NB4 (cell line): ENCODE measurements around the gene PRDM13.
A peak's percentile ranks its signal among the peaks of the same experiment; 100 is the strongest.

Experiments
- DNase-seq: peaks from one replicate; pipeline ENCODE4 v3.0.0; 2010; ENCODE audit warnings: low read depth
- H3K4me3 ChIP-seq: one replicate; pipeline ENCODE4 v1.5.1; 2011; ENCODE audit warnings: mild to moderate bottlenecking, low read depth, low read length, moderate library complexity
- MYC ChIP-seq: IDR thresholded peaks from 2 replicates; pipeline ENCODE4 v1.6.1; 2011; ENCODE audit warnings: low read depth, low read length
- POLR2A ChIP-seq: IDR thresholded peaks from 2 replicates; pipeline ENCODE4 v1.6.1; 2011; ENCODE audit warnings: mild to moderate bottlenecking; ENCODE audit not compliant: insufficient read length; ENCODE audit errors: extremely low read depth
- TF ChIP-seq, protein P1 (sequence below): IDR thresholded peaks from one replicate; pipeline ENCODE4 v1.5.1; 2012; ENCODE audit warnings: low read depth, low read length
- TF ChIP-seq, protein P2 (sequence below): IDR thresholded peaks from 2 replicates; pipeline ENCODE4 v1.6.1; 2011; ENCODE audit warnings: low read depth, low read length

PRDM13 gene

DNA sequence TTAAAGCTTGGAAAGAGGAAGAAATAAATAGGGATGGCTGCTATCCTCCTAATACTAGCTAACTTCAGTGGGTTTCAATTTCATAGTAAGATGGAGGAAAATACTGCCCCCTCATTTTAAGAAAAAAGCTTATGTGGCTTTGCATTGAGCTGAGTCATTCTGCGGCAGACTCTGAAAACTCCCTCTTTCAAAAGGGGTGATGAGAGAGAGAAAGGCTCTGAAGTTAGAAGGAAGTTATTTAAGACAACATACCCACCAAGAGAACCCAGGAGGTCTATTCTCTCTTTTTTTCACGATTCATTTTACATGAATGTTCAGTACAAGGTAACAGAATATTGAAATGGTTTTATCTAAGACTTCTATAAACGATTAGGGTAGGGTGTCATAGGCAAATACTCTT, 4.5 kb downstream of the PRDM13 start:
- H3K4me3 ChIP-seq = no peak overlapping the region
- DNase-seq = peak; percentile 79
- TF ChIP-seq, protein P1, sequence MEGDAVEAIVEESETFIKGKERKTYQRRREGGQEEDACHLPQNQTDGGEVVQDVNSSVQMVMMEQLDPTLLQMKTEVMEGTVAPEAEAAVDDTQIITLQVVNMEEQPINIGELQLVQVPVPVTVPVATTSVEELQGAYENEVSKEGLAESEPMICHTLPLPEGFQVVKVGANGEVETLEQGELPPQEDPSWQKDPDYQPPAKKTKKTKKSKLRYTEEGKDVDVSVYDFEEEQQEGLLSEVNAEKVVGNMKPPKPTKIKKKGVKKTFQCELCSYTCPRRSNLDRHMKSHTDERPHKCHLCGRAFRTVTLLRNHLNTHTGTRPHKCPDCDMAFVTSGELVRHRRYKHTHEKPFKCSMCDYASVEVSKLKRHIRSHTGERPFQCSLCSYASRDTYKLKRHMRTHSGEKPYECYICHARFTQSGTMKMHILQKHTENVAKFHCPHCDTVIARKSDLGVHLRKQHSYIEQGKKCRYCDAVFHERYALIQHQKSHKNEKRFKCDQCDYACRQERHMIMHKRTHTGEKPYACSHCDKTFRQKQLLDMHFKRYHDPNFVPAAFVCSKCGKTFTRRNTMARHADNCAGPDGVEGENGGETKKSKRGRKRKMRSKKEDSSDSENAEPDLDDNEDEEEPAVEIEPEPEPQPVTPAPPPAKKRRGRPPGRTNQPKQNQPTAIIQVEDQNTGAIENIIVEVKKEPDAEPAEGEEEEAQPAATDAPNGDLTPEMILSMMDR = no peak
- TF ChIP-seq POLR2A = no peak
- no peak for TF ChIP-seq MYC
- TF ChIP-seq, protein P2, sequence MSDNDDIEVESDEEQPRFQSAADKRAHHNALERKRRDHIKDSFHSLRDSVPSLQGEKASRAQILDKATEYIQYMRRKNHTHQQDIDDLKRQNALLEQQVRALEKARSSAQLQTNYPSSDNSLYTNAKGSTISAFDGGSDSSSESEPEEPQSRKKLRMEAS = no peak

DNA sequence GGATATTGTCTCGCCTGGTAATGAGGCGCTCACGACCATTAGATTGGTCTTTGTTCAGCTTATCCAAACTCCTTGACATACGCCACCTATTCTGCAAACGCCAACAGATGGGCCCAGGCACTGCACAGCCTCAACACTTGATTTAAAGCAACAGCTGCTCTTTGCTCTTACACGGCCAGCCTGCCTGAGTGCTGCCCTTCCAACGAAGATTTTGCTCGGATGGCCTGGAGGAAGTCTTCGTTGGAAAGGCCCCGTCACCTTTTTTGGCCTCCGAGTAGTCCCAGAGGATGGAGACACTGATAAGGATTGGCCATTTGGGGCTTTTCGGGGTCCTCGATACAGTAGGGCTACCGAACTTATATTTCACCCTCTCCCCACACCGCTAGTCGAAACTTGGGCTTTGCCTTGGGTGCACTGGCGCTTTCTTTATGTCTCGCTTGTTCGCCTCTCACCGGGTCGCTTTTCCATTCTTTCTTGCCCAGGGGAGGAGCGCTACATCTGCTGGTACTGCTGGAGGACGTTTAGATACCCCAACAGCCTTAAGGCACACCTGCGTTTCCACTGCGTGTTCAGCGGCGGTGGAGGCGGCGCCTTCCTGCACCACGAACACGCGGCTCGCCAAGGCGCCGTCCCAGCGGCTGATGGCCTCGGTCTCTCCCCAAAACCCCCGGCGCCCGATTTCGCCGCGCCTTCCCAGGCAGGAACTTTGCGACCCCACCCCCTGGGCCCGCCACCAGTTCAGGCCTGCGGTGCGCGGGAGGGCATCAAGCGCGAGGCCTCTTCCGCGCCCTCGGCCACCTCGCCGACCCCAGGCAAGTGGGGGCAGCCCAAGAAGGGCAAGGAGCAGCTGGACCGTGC, 6.1 kb downstream of the PRDM13 start:
- no peak overlapping the region for H3K4me3 ChIP-seq
- no peak for DNase-seq
- no peak for TF ChIP-seq POLR2A
- TF ChIP-seq, protein P1 = no peak
- TF ChIP-seq MYC = no peak
- TF ChIP-seq, protein P2 = no peak

DNA sequence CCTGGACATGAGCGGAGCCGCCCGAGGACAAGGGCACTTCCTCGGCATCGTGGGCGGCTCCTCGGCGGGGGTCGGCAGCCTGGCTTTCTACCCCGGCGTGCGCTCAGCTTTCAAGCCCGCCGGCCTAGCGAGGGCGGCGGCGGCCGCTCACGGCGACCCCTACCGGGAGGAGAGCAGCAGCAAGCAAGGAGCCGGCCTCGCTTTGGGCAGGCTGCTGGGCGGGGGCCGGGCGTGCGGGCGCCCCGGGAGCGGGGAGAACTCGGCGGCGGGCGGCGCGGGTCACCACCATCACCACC, 6.7 kb downstream of the PRDM13 start:
- no peak overlapping the region for H3K4me3 ChIP-seq
- DNase-seq = no peak
- no peak for TF ChIP-seq MYC
- TF ChIP-seq POLR2A = no peak

GRCh38 chr6:99613705-99614429, 7.2 kb downstream of the PRDM13 start:
- H3K4me3 ChIP-seq = no peak overlapping the region
- TF ChIP-seq, protein P1 = no peak
- TF ChIP-seq, protein P2 = no peak
- TF ChIP-seq POLR2A (no peak), MYC (no peak)
- peak; percentile 19 for DNase-seq

- peak; percentile 14 for DNase-seq
- H3K4me3 ChIP-seq = no peak overlapping the region
Observed at GRCh38 chr6:99614430-99615186, 8.0 kb downstream of the PRDM13 start.

DNA sequence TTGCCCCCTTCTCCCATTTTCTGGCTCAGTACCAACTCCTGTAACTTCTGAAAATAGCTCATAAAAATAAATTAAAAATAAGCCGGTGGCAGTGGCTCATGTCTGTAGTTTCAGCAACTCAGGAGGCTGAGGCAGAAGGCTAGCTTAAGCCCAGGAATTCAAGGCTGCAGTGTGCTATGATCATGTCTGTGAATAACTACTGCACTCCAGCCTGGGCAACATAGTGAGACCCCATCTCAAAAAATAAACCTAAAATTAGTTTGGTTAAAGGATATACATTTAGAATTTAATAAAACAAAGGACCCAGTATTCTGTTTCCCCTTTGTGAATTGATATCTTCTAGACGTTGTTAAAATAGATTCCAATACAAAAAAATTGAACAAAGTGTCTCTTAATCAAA, 10.5 kb downstream of the PRDM13 start:
- H3K4me3 ChIP-seq = no peak overlapping the region
- no peak for TF ChIP-seq POLR2A
- TF ChIP-seq, protein P1 = no peak
- TF ChIP-seq, protein P2 = no peak
- no peak for TF ChIP-seq MYC
- no peak for DNase-seq

More at GRCh38 chr6:99614430-99615186, 8.0 kb downstream of the PRDM13 start:
- TF ChIP-seq, protein P1 = no peak
- no peak for TF ChIP-seq MYC
